ENCODE data around the gene BEND3. TPM values are rescaled to one million over a fixed set of nuclear protein-coding genes. Genes with fewer than 3 reads are reported as not detected.

BEND3 gene
- total RNA-seq, 3 donors from 2014 or later (not counting 1 experiment from before 2014, with no cell fraction given), result 1.3 to 1.6 (median 1.3) TPM

DNA sequence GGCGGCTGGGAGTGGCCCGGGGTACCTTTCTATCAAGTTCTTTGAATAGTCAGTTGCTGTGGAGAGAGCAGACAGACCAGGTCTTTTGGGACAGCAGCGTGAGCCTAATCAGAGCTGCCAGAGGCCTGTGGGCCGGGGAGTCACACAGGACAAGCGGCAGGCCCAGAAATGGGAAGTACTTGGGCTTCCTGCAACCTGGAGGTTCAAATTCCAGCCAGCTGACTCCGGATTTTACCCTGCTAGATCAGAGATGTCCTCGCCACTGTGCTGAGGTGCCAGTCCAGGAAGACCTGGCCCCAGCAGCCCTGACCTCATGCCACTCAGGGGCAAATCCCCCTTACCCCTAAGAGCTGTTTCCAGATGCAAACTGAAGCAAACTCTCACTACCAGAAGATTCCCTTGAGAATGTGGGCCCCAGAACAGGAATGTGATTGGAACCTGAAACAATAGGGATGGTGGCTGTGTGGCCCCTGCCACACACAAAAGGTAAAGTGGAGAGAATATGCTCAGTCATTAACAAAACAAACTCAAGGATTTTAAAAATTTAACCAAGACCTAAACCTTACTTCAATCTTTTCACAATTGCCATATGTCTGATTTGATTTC is 9.7 kb downstream of the BEND3 start:
- TF ChIP-seq, protein P1, sequence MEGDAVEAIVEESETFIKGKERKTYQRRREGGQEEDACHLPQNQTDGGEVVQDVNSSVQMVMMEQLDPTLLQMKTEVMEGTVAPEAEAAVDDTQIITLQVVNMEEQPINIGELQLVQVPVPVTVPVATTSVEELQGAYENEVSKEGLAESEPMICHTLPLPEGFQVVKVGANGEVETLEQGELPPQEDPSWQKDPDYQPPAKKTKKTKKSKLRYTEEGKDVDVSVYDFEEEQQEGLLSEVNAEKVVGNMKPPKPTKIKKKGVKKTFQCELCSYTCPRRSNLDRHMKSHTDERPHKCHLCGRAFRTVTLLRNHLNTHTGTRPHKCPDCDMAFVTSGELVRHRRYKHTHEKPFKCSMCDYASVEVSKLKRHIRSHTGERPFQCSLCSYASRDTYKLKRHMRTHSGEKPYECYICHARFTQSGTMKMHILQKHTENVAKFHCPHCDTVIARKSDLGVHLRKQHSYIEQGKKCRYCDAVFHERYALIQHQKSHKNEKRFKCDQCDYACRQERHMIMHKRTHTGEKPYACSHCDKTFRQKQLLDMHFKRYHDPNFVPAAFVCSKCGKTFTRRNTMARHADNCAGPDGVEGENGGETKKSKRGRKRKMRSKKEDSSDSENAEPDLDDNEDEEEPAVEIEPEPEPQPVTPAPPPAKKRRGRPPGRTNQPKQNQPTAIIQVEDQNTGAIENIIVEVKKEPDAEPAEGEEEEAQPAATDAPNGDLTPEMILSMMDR (IDR thresholded peaks at IDR 0.05), result no peak
- no peak for ATAC-seq
- Histone ChIP-seq H3K4me1 (ENCODE audit: control insufficient read depth, insufficient read depth, low read length) (no peaks in the 10 kb centered on the region), H3K27me3 (ENCODE audit: control insufficient read depth, insufficient read depth, low read length) (no peaks in the 10 kb centered on the region), H3K36me3 (ENCODE audit: control insufficient read depth, insufficient read depth, low read length) (no peaks in the 10 kb centered on the region), H3K4me3 (ENCODE audit: low read length) (no peak overlapping the region), H3K9me3 (ENCODE audit: control insufficient read depth, insufficient read depth, low read length) (no peaks in the 10 kb centered on the region), H3K27ac (ENCODE audit: low read length) (no peak overlapping the region)
- no peaks in the 10 kb centered on the region for H3K27me3 Mint-ChIP-seq (ENCODE audit: low read depth in 2 of 2)
- 80% methylated on average over 7 of the region's 7 CpGs for WGBS (ENCODE audit: insufficient coverage)
- intact Hi-C loops (cut with micrococcal nuclease), result no loop called here
- H3K36me3 Mint-ChIP-seq, result no peaks in the 10 kb centered on the region
- DNase-seq, result no peak
- no peak overlapping the region for H3K4me3 Mint-ChIP-seq
- H3K4me1 Mint-ChIP-seq, result no peaks in the 10 kb centered on the region
- H3K27ac Mint-ChIP-seq, result no peak overlapping the region
- no peaks in the 10 kb centered on the region for H3K9me3 Mint-ChIP-seq

DNA sequence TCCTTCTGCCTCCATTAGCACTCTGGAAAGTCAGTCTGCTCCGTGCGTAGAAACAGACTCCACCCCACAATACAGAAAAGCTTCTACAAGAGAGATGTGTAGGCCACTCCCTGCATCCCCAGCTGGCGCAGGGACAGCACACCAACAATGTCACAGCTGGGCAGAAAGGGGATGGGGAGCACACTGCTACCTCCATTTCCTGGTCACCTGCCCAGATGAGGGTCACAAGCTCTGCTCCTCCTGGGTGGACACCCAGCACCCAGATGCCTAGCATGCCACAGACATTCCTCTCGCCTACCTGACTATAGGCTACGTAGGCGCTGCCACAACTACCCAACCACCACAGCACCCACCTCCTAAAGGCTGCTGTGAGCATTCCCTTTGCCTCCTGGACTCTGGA is 12.2 kb downstream of the BEND3 start:
- intact Hi-C loops (cut with micrococcal nuclease), result no loop called here
- DNase-seq (no peak), ATAC-seq (no peak)
- Histone ChIP-seq H3K4me1 (ENCODE audit: control insufficient read depth, insufficient read depth, low read length) (no peaks in the 10 kb centered on the region), H3K36me3 (ENCODE audit: control insufficient read depth, insufficient read depth, low read length) (no peaks in the 10 kb centered on the region), H3K27me3 (ENCODE audit: control insufficient read depth, insufficient read depth, low read length) (no peaks in the 10 kb centered on the region), H3K9me3 (ENCODE audit: control insufficient read depth, insufficient read depth, low read length) (no peaks in the 10 kb centered on the region), H3K27ac (ENCODE audit: low read length) (no peak overlapping the region), H3K4me3 (ENCODE audit: low read length) (no peak overlapping the region)
- Mint-ChIP-seq H3K4me3 (no peak overlapping the region), H3K9me3 (no peaks in the 10 kb centered on the region), H3K27ac (no peak overlapping the region), H3K27me3 (ENCODE audit: low read depth in 2 of 2) (no peaks in the 10 kb centered on the region), H3K4me1 (no peaks in the 10 kb centered on the region), H3K36me3 (no peaks in the 10 kb centered on the region)
- TF ChIP-seq, protein P1 (IDR thresholded peaks at IDR 0.05), result no peak
- 99% methylated on average over 6 of the region's 6 CpGs for WGBS (ENCODE audit: insufficient coverage)

DNA sequence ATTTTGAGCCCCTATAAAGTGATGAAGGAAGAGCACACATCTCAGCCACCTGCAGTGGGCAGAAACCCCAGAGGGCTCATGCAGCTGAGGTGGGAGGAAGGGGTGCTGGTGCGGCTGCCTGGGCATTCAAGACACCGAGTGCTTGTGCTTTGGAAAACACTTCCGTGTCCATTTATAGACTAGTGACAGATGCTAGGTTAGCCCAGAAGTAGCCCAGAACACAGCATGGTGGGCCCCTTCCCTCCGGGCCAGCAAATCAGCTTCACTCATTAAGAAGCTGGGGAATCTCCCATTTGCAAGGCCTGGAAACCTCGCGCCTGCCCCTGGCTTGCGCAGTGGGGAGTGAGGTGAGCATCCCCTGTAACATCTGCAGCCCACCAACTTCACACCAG is 12.9 kb downstream of the BEND3 start:
- H3K4me1 Mint-ChIP-seq, result no peaks in the 10 kb centered on the region
- H3K36me3 Mint-ChIP-seq, result no peaks in the 10 kb centered on the region
- H3K4me3 ChIP-seq (ENCODE audit: low read length), result no peak overlapping the region
- no peak overlapping the region for H3K27ac Mint-ChIP-seq
- ATAC-seq (no peak), DNase-seq (no peak)
- TF ChIP-seq, protein P1 (IDR thresholded peaks at IDR 0.05), result no peak
- no peaks in the 10 kb centered on the region for H3K27me3 Mint-ChIP-seq (ENCODE audit: low read depth in 2 of 2)
- no peaks in the 10 kb centered on the region for H3K27me3 ChIP-seq (ENCODE audit: control insufficient read depth, insufficient read depth, low read length)
- H3K4me1 ChIP-seq (ENCODE audit: control insufficient read depth, insufficient read depth, low read length), result no peaks in the 10 kb centered on the region
- H3K9me3 Mint-ChIP-seq, result no peaks in the 10 kb centered on the region
- no peaks in the 10 kb centered on the region for H3K36me3 ChIP-seq (ENCODE audit: control insufficient read depth, insufficient read depth, low read length)
- no peak overlapping the region for H3K27ac ChIP-seq (ENCODE audit: low read length)
- no peaks in the 10 kb centered on the region for H3K9me3 ChIP-seq (ENCODE audit: control insufficient read depth, insufficient read depth, low read length)
- H3K4me3 Mint-ChIP-seq, result no peak overlapping the region
- intact Hi-C loops (cut with micrococcal nuclease), result no loop called here
- 89% methylated on average over 7 of the region's 7 CpGs for WGBS (ENCODE audit: insufficient coverage)

Measured in natural killer cell (primary cell).